Thyroid gland (tissue), 4 donors: ENCODE measurements around the gene NRP2.

Experiments used
- POLR2A ChIP-seq, 2 donors: fragments of 450-650 bp; IDR thresholded peaks; one replicate each; pipeline ENCODE4 v1.6.1; 2017; ENCODE audit warnings: antibody characterized with exemption in 2 of 2, mild to moderate bottlenecking in 2 of 2, moderate library complexity in 1 of 2
- TF ChIP-seq, protein P1 (sequence below), 6 experiments: fragments of 200-600 bp in 3 of 6; fragments of 450-650 bp in 3 of 6; sonication (generic) in 3 of 6; IDR thresholded peaks; one replicate each; pipeline ENCODE4 v1.5.1; 2016 to 2019; ENCODE audit warnings: antibody characterized with exemption in 6 of 6, mild to moderate bottlenecking in 2 of 6, inconsistent platforms in 1 of 6, moderate library complexity in 1 of 6

DNA sequence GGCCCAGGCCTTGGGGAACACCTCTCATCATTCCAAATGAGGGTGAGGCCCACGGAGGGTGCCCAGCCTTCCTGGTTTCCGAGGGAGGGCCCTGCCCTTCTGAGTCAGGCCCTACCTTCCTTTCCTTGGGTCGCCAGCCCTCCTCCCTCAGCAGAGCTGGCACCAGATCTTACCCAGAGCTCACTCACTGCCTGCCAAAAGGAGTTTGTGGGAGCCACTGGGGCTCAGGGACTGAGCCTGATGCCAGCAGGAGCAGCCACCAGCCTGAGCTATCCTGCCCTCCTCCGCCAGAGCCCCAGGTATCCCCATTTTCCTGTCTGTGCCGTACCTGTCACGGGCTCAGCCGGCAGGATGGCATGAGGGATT is 64.1 kb downstream of the NRP2 start:
- no peak for TF ChIP-seq POLR2A (IDR thresholded peaks at IDR 0.05)
- TF ChIP-seq, protein P1, sequence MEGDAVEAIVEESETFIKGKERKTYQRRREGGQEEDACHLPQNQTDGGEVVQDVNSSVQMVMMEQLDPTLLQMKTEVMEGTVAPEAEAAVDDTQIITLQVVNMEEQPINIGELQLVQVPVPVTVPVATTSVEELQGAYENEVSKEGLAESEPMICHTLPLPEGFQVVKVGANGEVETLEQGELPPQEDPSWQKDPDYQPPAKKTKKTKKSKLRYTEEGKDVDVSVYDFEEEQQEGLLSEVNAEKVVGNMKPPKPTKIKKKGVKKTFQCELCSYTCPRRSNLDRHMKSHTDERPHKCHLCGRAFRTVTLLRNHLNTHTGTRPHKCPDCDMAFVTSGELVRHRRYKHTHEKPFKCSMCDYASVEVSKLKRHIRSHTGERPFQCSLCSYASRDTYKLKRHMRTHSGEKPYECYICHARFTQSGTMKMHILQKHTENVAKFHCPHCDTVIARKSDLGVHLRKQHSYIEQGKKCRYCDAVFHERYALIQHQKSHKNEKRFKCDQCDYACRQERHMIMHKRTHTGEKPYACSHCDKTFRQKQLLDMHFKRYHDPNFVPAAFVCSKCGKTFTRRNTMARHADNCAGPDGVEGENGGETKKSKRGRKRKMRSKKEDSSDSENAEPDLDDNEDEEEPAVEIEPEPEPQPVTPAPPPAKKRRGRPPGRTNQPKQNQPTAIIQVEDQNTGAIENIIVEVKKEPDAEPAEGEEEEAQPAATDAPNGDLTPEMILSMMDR (IDR thresholded peaks at IDR 0.05), result no peak
